ENCODE data around the gene NPLOC4.

The NPLOC4 gene

GRCh38 chr17:81546906-81547613, 89.9 kb downstream of the NPLOC4 start:
- DNase-seq (ENCODE audit: low read depth), result no peak

GRCh38 chr17:81545160-81545949, 91.6 kb downstream of the NPLOC4 start:
- DNase-seq (ENCODE audit: low read depth), result no peak

GRCh38 chr17:81544281-81544974, 92.5 kb downstream of the NPLOC4 start:
- no peak for DNase-seq (ENCODE audit: low read depth)

- no peak for DNase-seq (ENCODE audit: low read depth)
Observed at GRCh38 chr17:81543756-81544155, 93.2 kb downstream of the NPLOC4 start.

GRCh38 chr17:81543339-81543675, 93.6 kb downstream of the NPLOC4 start:
- DNase-seq (ENCODE audit: low read depth), result no peak

- no peak for DNase-seq (ENCODE audit: low read depth)
Observed at GRCh38 chr17:81542431-81543338, 94.2 kb downstream of the NPLOC4 start.

- no peak for DNase-seq (ENCODE audit: low read depth)
Observed at GRCh38 chr17:81541123-81541522, 95.8 kb downstream of the NPLOC4 start.

GRCh38 chr17:81540676-81541027, 96.3 kb downstream of the NPLOC4 start:
- no peak for DNase-seq (ENCODE audit: low read depth)

- DNase-seq (ENCODE audit: low read depth), result no peak
Observed at GRCh38 chr17:81539961-81540675, 96.8 kb downstream of the NPLOC4 start.

- no peak for DNase-seq (ENCODE audit: low read depth)
Observed at GRCh38 chr17:81539571-81539900, 97.4 kb downstream of the NPLOC4 start.

- no peak for DNase-seq (ENCODE audit: low read depth)
Observed at GRCh38 chr17:81538651-81539570, 98.0 kb downstream of the NPLOC4 start.

- no peak for DNase-seq (ENCODE audit: low read depth)
Observed at GRCh38 chr17:81537856-81538555, 98.9 kb downstream of the NPLOC4 start.

GRCh38 chr17:81537343-81537855, 99.5 kb downstream of the NPLOC4 start:
- DNase-seq (ENCODE audit: low read depth), result no peak

- DNase-seq (ENCODE audit: low read depth), result no peak
Observed at GRCh38 chr17:81536299-81537290, 100.3 kb downstream of the NPLOC4 start.

- DNase-seq (ENCODE audit: low read depth), result no peak
Observed at GRCh38 chr17:81535480-81536298, 101.2 kb downstream of the NPLOC4 start.

GRCh38 chr17:81535007-81535328, 101.9 kb downstream of the NPLOC4 start:
- no peak for DNase-seq (ENCODE audit: low read depth)

GRCh38 chr17:81534157-81535006, 102.5 kb downstream of the NPLOC4 start:
- no peak for DNase-seq (ENCODE audit: low read depth)
